Measurements from ENCODE around the gene HSPA12B. TPM values are rescaled to one million over a fixed set of nuclear protein-coding genes. Genes with fewer than 3 reads are reported as not detected.

The HSPA12B gene
- total and polyA plus RNA-seq, 9 of the 15 experiments (the other 6 are each of a cell fraction or from before 2014, with no cell fraction given), result 0.03 to 0.07 TPM; not detected in 7

- peak; percentile 71; the same call in 1 of the 2 replicates for TF ChIP-seq NKRF (IDR thresholded peaks at IDR 0.05; ENCODE audit: borderline replicate concordance)
- TF ChIP-seq SP2 (IDR thresholded peaks at IDR 0.05; ENCODE audit: extremely low read depth, low read depth, low read length, poor library complexity, severe bottlenecking), result no peak
- TF ChIP-seq TOE1 (IDR thresholded peaks at IDR 0.05; ENCODE audit: borderline replicate concordance), result peak; percentile 87; the same call in 1 of the 2 replicates
- 0 out of 2 replicates have a peak, but pooled peaks have one; percentile 40 for TF ChIP-seq TOE1 (CRISPR knock-in tag; IDR thresholded peaks at IDR 0.05; ENCODE audit: borderline replicate concordance, low read depth)
- TF ChIP-seq PRDM10 (IDR thresholded peaks at IDR 0.05; ENCODE audit: partially characterized antibody), result peak; percentile 72
- TF ChIP-seq ZNF398 (CRISPR knock-in tag; IDR thresholded peaks at IDR 0.05), result no peak
- peak; percentile 74 for TF ChIP-seq MAX (CRISPR knock-in tag; IDR thresholded peaks at IDR 0.05)
- peak; percentile 77 for TF ChIP-seq POLR2G (IDR thresholded peaks at IDR 0.05; ENCODE audit: low read depth, low read length)
- TF ChIP-seq MLLT1 (IDR thresholded peaks at IDR 0.05), result no peak
- no peak for TF ChIP-seq HNRNPUL1 (IDR thresholded peaks at IDR 0.05; ENCODE audit: low read length)
- TF ChIP-seq RBFOX2 (IDR thresholded peaks at IDR 0.05; ENCODE audit: low read depth, low read length), result peak; percentile 75
- peak; percentile 87 for TF ChIP-seq SP1 (CRISPR knock-in tag; IDR thresholded peaks at IDR 0.05)
- peak; percentile 5 to 20 (median 17); a peak in 2 of 6 replicates for TF ChIP-seq CTCF (IDR thresholded peaks at IDR 0.05 in 2 of 3, conservative IDR thresholded peaks at IDR 0.05 in 1 of 3; ENCODE audit: insufficient read depth in 2 of 3, low read depth in 1 of 3, low read length in 3 of 3)
These were observed 35.2 kb downstream of the HSPA12B start, which contains the start of gene ADISSP (continued) for GRCh38 chr20:3767427-3768341.

All from K562 (cell line).